ENCODE data around the gene QRICH1.

The QRICH1 gene

GRCh38 chr3:48985831-48986376, 108.0 kb downstream of the QRICH1 start:
- H3K4me1 ChIP-seq, result peaks cover 20 to 47% (median 30%) of the 10 kb centered on the region in 10 experiments
- peaks cover 0 to 20% (median 11%) of the 10 kb centered on the region in 11 experiments; a peak in 15 of 22 replicates for H3K27me3 ChIP-seq
- H4K20me1 ChIP-seq, result peaks cover 0 to 44% (median 19%) of the 10 kb centered on the region in 11 experiments; a peak in 12 of 22 replicates
- H3K4me3 ChIP-seq, result no peak overlapping the region
- no peaks in the 10 kb centered on the region for H3K9me3 ChIP-seq (replicated peaks in 1 of 11)
- H3K4me2 ChIP-seq, result no peak overlapping the region
- TF ChIP-seq Cebpa-rat (IDR thresholded peaks at IDR 0.05), result no peak
- H3K27ac ChIP-seq, result peak overlapping the region in 2 of 11 experiments; percentile 26 to 54; a peak in 4 of 22 replicates
- peaks cover 35 to 63% (median 52%) of the 10 kb centered on the region in 11 experiments for H3K36me3 ChIP-seq
- peak overlapping the region in 1 of 11 experiments; percentile 1; a peak in 2 of 22 replicates for H3K9ac ChIP-seq

GRCh38 chr3:48984663-48985062, 109.2 kb downstream of the QRICH1 start:
- Histone ChIP-seq H4K20me1 (peaks cover 0 to 53% (median 22%) of the 10 kb centered on the region in 11 experiments; a peak in 12 of 22 replicates), H3K27ac (peak overlapping the region in 3 of 11 experiments; percentile 46 to 54 (median 54); a peak in 6 of 22 replicates), H3K4me2 (peak overlapping the region in 5 of 11 experiments; percentile 2 to 95 (median 58); a peak in 8 of 22 replicates), H3K9me3 (replicated peaks in 1 of 11) (no peaks in the 10 kb centered on the region), H3K9ac (peak overlapping the region in 4 of 11 experiments; percentile 12 to 55 (median 38); a peak in 6 of 22 replicates), H3K36me3 (peaks cover 48 to 76% (median 65%) of the 10 kb centered on the region in 11 experiments), H3K4me3 (no peak overlapping the region; a peak in 1 of 20 replicates), H3K27me3 (peaks cover 0 to 8% (median 0%) of the 10 kb centered on the region in 11 experiments; a peak in 3 of 22 replicates), H3K4me1 (peaks cover 11 to 42% (median 20%) of the 10 kb centered on the region in 10 experiments)
- TF ChIP-seq Cebpa-rat (IDR thresholded peaks at IDR 0.05), result no peak

- Histone ChIP-seq H3K27me3 (no peaks in the 10 kb centered on the region), H4K20me1 (peaks cover 0 to 56% (median 22%) of the 10 kb centered on the region in 11 experiments; a peak in 13 of 22 replicates), H3K9ac (0 out of 22 replicates have a peak overlapping the region, but pooled peaks of 1 of the 11 experiments have one; percentile 55), H3K4me2 (peak overlapping the region in 1 of 11 experiments; percentile 95; a peak in 2 of 22 replicates), H3K27ac (no peak overlapping the region), H3K4me3 (no peak overlapping the region), H3K9me3 (replicated peaks in 1 of 11) (no peaks in the 10 kb centered on the region), H3K36me3 (peaks cover 62 to 91% (median 81%) of the 10 kb centered on the region in 11 experiments), H3K4me1 (peaks cover 0 to 28% (median 8%) of the 10 kb centered on the region in 10 experiments; a peak in 10 of 20 replicates)
- TF ChIP-seq Cebpa-rat (IDR thresholded peaks at IDR 0.05), result no peak
Observed at GRCh38 chr3:48983096-48983495, 110.8 kb downstream of the QRICH1 start.

DNA sequence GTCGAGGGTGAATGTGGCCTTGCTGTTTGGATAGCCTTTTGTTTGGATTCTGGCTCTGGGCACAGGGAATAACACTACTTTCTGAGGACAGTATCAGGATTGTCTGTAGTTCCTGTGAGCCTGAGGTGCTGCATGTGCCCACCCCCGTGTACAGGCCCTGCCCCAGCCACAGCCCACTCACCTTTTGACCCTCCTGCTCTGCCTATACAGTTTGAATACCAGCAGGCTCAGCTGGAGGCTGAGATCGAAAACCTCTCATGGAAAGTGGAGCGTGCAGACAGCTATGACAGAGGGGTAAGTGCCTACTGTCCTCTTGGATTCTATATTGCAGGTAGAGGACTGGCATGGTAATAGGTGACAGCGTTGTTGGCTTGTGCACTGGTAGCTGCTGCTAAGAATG, 111.2 kb downstream of the QRICH1 start:
- Histone ChIP-seq H3K9me3 (replicated peaks in 1 of 11) (no peaks in the 10 kb centered on the region), H3K9ac (no peak overlapping the region), H3K4me1 (peaks cover 0 to 28% (median 6%) of the 10 kb centered on the region in 10 experiments; a peak in 9 of 20 replicates), H3K27me3 (no peaks in the 10 kb centered on the region), H3K27ac (no peak overlapping the region), H4K20me1 (peaks cover 0 to 56% (median 22%) of the 10 kb centered on the region in 11 experiments; a peak in 13 of 22 replicates), H3K4me2 (peak overlapping the region in 1 of 11 experiments; percentile 95; a peak in 1 of 22 replicates), H3K36me3 (peaks cover 66 to 95% (median 85%) of the 10 kb centered on the region in 11 experiments), H3K4me3 (no peak overlapping the region)
- no peak for TF ChIP-seq Cebpa-rat (IDR thresholded peaks at IDR 0.05)

DNA sequence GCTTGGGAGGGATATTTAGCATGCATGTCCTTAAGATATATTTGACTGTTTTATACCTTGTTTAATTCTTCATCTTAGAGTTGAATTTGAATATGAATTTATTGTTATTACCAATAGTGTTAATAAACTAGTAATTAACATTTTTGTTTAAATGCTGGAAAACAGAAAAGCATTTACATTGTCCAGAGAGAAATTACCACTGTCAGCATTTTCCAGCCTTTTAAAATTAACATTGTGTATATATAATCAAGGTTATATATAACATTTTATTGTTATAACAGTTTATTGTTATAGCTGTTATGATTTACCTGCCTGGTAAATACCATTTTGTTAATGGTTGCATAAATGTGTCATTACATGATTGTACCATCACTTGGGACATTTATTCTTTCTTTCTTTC, 111.9 kb downstream of the QRICH1 start:
- peaks cover 0 to 28% (median 6%) of the 10 kb centered on the region in 10 experiments; a peak in 9 of 20 replicates for H3K4me1 ChIP-seq
- no peak overlapping the region for H3K4me3 ChIP-seq
- peaks cover 73 to 100% (median 91%) of the 10 kb centered on the region in 11 experiments for H3K36me3 ChIP-seq

DNA sequence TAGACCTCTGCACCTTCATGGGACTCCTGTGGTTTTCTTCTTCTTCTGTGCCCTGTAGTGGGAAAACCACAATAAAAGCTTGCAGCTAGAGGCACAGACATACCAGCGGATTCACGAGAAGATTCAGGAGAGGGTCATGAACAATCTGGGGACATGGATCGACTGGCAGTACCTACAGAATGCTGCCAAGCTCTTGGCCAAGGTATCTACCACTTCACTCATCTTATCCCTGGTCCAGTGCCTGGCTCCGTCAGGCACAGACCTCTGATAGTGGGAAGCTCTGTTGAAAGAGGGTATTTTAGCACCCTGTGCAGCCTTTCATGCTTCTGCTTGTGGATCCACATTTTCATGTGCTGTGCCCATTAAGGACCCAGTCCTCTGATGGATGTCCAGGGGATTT, 113.6 kb downstream of the QRICH1 start:
- H3K4me1 ChIP-seq, result peaks cover 0 to 28% (median 6%) of the 10 kb centered on the region in 10 experiments; a peak in 9 of 20 replicates
- H3K27ac ChIP-seq, result no peak overlapping the region
- peaks cover 90 to 100% (median 99%) of the 10 kb centered on the region in 11 experiments for H3K36me3 ChIP-seq
- no peak overlapping the region for H3K4me2 ChIP-seq
- TF ChIP-seq Cebpa-rat (IDR thresholded peaks at IDR 0.05), result no peak
- peaks cover 0 to 54% (median 14%) of the 10 kb centered on the region in 11 experiments; a peak in 14 of 22 replicates for H4K20me1 ChIP-seq
- H3K4me3 ChIP-seq, result no peak overlapping the region
- no peak overlapping the region for H3K9ac ChIP-seq
- no peaks in the 10 kb centered on the region for H3K9me3 ChIP-seq (replicated peaks in 1 of 11)
- no peaks in the 10 kb centered on the region for H3K27me3 ChIP-seq

More for the DNA sequence above, 111.9 kb downstream of the QRICH1 start:
- H3K4me2 ChIP-seq, result no peak overlapping the region
- no peak for TF ChIP-seq Cebpa-rat (IDR thresholded peaks at IDR 0.05)
- no peak overlapping the region for H3K9ac ChIP-seq
- H3K9me3 ChIP-seq (replicated peaks in 1 of 11), result no peaks in the 10 kb centered on the region
- peaks cover 0 to 55% (median 22%) of the 10 kb centered on the region in 11 experiments; a peak in 13 of 22 replicates for H4K20me1 ChIP-seq
- H3K27me3 ChIP-seq, result no peaks in the 10 kb centered on the region
- no peak overlapping the region for H3K27ac ChIP-seq
